ENCODE results near the gene GAR1. TPM values are rescaled to one million over a fixed set of nuclear protein-coding genes. Genes with fewer than 3 reads are reported as not detected.

The GAR1 gene
- total RNA-seq, 1 experiment from 2014 or later: 40.6 TPM

GRCh38 chr4:109861271-109861670, 45.7 kb downstream of the GAR1 start:
- Histone ChIP-seq H3K36me3 (ENCODE audit: control insufficient read depth in 1 of 2, insufficient read depth in 2 of 2, low read length in 2 of 2) (no peaks in the 10 kb centered on the region), H3K27ac (ENCODE audit: low read depth, low read length) (no peak overlapping the region), H3K9ac (ENCODE audit: low read length) (no peak overlapping the region), H3K27me3 (ENCODE audit: insufficient read depth, low read length) (no peaks in the 10 kb centered on the region), H3K4me1 (ENCODE audit: control insufficient read depth in 1 of 2, insufficient read depth in 2 of 2, low read length in 2 of 2) (no peaks in the 10 kb centered on the region), H3K79me2 (ENCODE audit: insufficient read depth, low read length) (no peaks in the 10 kb centered on the region), H3K9me2 (ENCODE audit: insufficient read depth) (no peaks in the 10 kb centered on the region), H3K4me3 (replicated peaks in 1 of 2; ENCODE audit: low read depth in 1 of 2, low read length in 2 of 2) (no peak overlapping the region), H2AFZ (ENCODE audit: low read depth, low read length, poor library complexity, severe bottlenecking) (no peak overlapping the region), H3K9me3 (ENCODE audit: control insufficient read depth in 1 of 2, insufficient read depth in 1 of 2, low read depth in 1 of 2, low read length in 2 of 2) (no peaks in the 10 kb centered on the region; a peak in 1 of 4 replicates), H3K4me2 (ENCODE audit: low read length) (no peak overlapping the region), H4K20me1 (ENCODE audit: insufficient read depth) (no peaks in the 10 kb centered on the region)
- TF ChIP-seq REST (IDR thresholded peaks at IDR 0.05; ENCODE audit: low read depth) (no peak), POLR2AphosphoS5 (IDR thresholded peaks at IDR 0.05; ENCODE audit: low read depth, low read length) (no peak), EZH2 (IDR thresholded peaks at IDR 0.05) (no peak), SIN3A (IDR thresholded peaks at IDR 0.05; ENCODE audit: low read depth) (no peak), POLR2A (IDR thresholded peaks at IDR 0.05; ENCODE audit: borderline replicate concordance, extremely low read depth, insufficient read depth, insufficient read length) (no peak), ZBTB33 (IDR thresholded peaks at IDR 0.05; ENCODE audit: extremely low read depth, insufficient replicate concordance, low read length) (no peak), EZH2phosphoT487 (IDR thresholded peaks at IDR 0.05; ENCODE audit: borderline replicate concordance) (no peak), SRF (IDR thresholded peaks at IDR 0.05; ENCODE audit: low read depth) (no peak)
- BruUV-seq (replicated peaks): no TSS peak
- ChIA-PET CTCF (no interaction called here), RAD21 (ENCODE audit: low non-redundant PET in 1 of 2, low total read pairs in 2 of 2, uncharacterized antibody in 2 of 2, unreplicated experiment in 2 of 2) (interaction anchor here in 1 of 2 experiments (0.7 kb wide), 1 partner anchor 284 kb away, joined by 3 read pairs; no protein-coding TSS in a partner anchor), POLR2A (no interaction called here)
- no peak for ATAC-seq
- intact Hi-C loops (cut with micrococcal nuclease): no loop called here
- no peak for DNase-seq (ENCODE audit: low read depth, low spot score)

All from HCT116 (cell line).